ENCODE results near the gene SFXN1.

Gene SFXN1

DNA sequence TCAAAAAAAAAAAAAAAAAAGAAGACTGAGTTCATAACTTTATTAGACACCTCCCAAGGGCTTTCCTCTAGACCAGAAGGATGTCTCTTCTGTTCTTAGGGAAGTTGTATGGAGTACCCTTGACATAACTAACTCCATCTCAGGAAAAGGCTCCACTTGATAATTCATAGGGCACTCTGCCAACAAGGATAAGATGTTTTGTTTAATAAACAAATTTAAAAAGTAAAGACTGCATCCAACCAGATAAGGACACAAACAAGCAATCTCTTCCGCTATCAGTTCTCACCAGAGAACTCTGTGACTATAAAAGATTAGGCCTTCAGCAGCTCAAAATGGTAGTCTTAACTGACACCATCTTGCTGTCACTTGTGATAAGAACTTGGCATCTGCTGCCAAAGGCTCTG lies 65.8 kb downstream of the SFXN1 start:
- no peak for DNase-seq

- no peak for DNase-seq
Observed at GRCh38 chr5:175544586-175544985, 66.2 kb downstream of the SFXN1 start.

DNA sequence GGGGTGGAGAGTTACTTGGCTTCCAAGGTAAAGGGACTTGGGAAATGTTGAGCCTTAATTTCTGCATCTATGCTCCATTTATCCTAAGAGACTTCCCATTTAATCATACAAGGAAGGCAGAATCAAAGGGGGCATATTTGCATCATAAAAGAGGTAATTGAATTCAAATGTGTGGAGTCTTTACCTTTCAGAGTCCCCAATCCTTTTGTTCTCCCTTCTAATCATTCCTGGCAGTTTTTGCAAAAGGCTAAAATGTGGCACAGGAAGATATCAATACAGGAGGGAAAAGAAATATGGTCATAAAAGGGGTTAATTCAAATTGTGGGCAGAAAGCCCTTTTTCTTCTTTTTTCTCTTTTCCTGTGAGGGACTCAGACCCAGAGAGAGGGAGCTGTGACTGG lies 69.5 kb downstream of the SFXN1 start:
- DNase-seq: no peak

GRCh38 chr5:175548626-175549311 lies 70.4 kb downstream of the SFXN1 start:
- no peak for DNase-seq

- DNase-seq: no peak
Observed at GRCh38 chr5:175550055-175550805, 71.9 kb downstream of the SFXN1 start.

- DNase-seq: no peak
Observed at GRCh38 chr5:175551266-175551665, 72.9 kb downstream of the SFXN1 start.

GRCh38 chr5:175554296-175554695 lies 75.9 kb downstream of the SFXN1 start:
- no peak for DNase-seq

- DNase-seq: no peak
Observed at GRCh38 chr5:175555168-175555785, 76.9 kb downstream of the SFXN1 start.

GRCh38 chr5:175556794-175557193 lies 78.4 kb downstream of the SFXN1 start:
- no peak for DNase-seq

DNA sequence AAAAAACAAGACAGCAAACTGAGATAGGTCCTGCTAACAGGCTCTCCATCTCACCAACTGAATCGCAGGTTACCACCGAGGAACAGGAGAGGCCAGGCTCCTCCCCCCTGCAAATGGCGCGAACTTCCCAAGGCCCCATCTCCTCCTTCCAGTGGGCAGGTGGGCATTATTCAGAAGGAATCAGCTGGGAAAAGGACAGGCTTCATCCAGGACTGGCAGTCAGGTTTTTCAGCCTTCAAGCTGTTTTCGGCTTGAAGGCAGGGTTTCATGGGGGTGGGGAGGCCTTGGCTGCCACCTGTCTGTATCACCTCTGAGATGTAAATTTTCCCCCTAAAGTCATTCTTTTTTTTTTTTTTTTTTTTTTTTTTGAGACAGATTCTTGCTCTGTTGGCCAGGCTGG lies 79.4 kb downstream of the SFXN1 start:
- no peak for DNase-seq

DNA sequence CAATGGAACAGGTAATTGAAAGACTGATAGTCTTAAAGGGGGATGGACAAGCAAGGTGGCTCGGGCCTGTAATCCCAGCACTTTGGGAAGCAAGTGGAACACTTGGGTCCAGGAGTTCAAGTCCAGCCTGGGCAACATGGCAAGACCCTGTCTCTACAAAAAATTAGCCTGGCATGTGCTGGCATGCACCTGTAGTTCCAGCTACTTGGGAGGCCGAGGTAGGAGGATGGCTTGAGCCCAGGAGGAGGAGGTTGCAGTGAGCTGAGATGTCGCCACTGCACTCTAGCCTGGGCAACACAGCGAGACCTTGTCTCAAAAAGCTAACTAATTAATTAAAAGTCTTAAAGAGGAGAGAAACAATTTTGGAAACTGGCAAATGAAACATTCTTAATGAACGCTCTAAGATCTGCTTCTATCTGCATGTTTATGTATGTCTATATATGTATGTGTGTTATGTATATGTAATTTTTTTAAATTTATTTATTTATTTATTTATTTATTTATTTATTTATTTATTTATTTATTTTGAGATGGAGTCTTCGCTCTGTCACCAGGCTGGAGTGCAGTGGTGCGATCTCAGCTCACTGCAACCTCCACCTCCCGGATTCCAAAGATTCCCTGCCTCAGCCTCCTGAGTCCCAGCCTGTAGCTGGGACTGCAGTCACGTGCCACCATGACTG lies 80.6 kb downstream of the SFXN1 start:
- no peak for DNase-seq

GRCh38 chr5:175560011-175560410 lies 81.7 kb downstream of the SFXN1 start:
- DNase-seq: no peak

DNA sequence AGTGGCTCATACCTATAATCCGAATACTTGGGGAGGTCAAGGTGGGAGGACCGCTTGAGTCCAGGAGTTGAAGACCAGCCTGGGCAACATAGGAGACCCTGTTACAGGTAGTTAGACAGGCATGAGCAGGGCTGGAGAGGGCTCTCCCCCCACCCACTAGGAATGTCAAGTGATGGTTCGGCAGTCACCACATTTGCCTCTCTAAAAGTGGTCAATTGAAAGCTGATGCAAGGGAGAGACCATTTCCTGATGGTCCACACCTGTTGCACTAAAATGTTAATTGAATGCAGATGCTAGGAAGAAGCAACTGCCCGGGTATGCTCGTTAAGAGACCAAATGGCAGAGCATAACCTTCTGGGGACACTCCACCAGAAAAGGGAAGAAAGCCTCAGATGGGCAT lies 82.7 kb downstream of the SFXN1 start:
- DNase-seq: no peak

DNA sequence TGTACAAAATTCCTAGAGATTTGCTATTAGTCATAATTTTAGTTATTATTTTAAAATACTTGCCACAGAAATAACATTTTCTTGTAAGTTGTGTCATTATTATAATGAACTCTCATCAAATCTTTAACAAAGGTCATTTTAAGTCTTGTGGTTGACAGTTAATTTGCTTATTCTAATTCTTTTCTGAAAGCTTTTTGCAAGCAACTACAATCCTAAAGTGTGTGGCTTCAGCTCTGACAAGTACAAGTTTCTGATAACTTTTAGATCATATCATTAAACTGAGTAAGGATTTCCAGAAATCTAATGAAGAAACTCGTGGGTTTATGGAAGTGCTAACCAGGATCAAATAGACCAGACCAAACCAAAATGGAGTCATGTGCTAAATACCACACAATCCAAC lies 86.4 kb downstream of the SFXN1 start:
- DNase-seq: no peak

DNA sequence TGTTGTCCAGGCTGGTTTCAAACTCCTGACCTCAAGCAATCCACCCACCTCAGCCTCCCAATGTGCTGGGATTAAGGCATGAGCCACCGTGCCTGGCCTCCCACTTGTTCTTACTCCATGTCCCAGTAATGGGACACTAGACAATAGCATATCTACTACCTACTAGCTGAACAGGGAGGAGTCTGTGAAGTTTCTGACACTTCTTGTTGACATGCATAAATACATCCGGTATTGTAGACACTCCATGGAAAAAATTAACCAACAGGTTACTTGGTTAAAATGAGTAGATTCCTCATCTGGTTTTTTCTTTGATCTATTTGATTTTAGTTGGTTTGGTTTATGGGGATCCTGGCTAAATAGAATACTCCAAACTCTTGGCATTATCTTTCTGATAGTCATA lies 88.3 kb downstream of the SFXN1 start:
- DNase-seq: no peak

- no peak for DNase-seq
Observed at GRCh38 chr5:175567954-175568353, 89.6 kb downstream of the SFXN1 start.

DNA sequence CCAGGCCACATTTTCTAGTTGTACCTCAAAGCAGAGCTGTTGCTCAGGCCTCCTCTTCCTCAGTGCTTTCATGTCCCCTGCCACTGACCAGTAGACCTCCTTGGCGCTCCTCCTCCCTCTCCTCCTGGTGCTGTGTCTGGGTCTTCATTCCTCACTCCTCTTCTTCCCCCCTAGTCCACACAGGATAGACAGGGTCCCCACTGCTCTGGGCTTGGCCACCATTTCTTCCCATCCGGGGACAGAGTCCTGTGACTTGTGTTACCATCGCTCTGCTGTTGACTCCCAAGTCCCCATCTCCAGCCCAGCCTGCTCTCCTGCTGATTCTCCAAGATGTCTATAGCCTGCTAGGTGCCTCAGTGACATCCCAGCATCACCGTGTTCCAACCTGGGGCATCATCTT lies 91.3 kb downstream of the SFXN1 start:
- no peak for DNase-seq

- no peak for DNase-seq
Observed at GRCh38 chr5:175572886-175573285, 94.5 kb downstream of the SFXN1 start.

DNA sequence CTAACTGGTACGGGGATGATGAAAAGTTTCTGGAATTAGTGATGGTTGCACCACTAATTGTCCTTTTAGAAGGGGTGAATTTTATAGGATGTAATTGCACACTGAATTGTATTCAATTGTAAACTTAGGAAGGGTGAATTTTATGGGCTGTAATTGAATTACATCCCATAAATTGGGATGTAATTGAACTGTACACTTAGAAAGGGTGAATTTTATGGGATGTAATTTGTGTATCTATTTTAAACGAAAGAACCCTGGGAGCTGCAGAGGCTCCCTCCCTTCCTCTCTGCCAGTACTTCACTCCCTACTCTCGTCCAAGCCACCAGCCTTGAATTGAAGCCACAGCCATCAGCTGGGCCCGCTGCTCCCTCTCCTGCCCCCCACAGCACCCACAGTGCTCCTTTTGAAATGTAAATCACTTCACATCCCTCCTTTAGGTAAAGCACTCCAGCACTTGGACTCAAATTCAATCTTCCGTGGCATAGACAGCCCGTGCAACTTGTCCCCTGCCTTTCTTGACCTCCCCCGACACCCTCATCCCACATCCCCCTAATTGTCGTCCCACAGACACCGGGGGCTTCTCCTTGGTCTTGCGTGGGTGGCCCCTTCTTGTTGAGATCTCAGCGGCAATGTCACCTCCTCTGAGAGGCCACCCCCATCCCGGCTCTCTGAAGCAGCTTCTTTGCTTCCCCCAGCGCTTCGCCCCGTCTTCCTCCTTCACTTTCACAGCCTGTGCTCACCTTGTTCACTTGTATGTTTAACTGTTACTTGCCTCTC lies 95.3 kb downstream of the SFXN1 start:
- no peak for DNase-seq

DNA sequence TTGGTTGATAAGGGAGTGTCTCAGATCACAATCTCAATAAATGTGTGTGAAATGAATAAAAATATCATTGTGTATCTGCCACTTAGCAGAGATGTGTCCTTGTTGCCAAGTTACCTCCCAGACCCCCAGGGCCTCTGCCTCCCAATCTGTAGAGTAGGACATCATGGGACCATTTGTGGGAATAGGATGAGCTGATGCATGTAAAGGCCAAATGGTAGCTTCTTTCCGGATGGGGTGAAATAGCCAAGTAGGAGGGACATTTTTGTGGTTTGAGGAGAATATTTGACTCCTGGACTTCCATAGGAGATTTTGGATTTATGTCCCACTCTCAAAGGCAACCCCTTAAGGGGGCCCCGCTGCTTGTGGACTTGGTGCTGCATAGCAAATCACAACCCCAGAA lies 96.9 kb downstream of the SFXN1 start:
- DNase-seq: no peak

DNA sequence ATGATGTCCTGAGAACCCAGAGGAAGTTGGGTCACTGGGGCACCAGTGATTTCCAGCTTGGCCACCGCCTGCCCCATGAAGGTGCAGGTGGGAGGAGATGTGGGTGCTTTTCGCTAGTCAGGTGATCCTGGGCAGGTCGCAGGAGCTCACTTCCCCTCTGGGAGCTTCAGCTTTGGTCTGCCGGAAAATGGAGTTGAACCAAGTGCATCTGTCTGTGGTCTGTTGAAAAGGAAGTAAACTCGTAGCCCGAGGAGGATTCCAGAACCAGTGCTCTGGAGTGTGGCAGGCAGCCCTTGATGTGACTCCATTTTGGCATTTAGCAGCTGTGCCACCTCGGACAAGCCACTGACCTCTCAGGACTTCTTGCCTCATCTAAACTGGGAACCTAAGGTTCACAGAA lies 97.7 kb downstream of the SFXN1 start:
- no peak for DNase-seq

- no peak for DNase-seq
Observed at GRCh38 chr5:175576591-175576990, 98.2 kb downstream of the SFXN1 start.
